SIG-M5 (cell line): ENCODE measurements around the gene EPHA6.

Experiments
- DNase-seq: peaks from one replicate; lab custom pipeline; 2025; lab: John Stamatoyannopoulos, UW

The EPHA6 gene

GRCh38 chr3:97705764-97706163 lies 891.4 kb downstream of the EPHA6 start:
- DNase-seq: no peak

- no peak for DNase-seq
Observed at GRCh38 chr3:97706226-97706625, 891.8 kb downstream of the EPHA6 start.

DNA sequence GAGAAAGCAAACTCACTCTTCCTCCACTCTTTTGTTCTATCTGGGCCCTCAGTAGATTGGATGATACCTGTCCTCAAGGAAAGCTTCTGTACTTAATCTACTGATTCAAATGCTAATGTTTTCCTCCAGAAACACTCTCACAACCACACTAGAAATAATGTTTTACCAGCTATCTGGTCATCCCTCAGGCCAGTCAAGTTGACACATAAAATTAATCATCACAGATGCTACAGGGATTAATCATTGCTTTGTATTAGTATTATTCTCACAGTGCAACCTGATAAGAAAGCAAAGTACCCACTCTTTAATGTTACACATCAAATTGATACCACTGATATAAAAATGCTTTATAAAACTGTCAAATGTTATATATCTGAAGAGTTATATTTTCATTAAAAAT lies 897.3 kb downstream of the EPHA6 start:
- DNase-seq: no peak

DNA sequence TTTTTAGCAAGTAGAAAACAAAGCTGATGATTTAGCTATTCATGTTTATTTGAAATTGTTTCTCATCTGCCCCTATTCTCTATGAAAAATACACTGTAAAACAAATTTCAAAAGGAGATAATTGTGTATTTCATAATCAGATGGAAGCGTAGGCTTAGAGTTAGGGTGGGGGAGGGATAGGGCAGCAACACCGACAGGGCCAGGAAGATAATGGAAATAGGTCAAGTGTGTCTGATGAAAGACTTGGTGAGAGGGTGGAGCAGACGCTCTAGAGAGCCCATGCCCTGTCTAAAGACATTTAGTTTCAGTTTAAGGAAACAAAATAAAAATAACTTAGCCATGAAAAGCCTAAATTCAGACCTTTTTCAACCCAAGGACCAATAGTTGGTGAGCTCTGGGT lies 898.5 kb downstream of the EPHA6 start:
- DNase-seq: no peak

DNA sequence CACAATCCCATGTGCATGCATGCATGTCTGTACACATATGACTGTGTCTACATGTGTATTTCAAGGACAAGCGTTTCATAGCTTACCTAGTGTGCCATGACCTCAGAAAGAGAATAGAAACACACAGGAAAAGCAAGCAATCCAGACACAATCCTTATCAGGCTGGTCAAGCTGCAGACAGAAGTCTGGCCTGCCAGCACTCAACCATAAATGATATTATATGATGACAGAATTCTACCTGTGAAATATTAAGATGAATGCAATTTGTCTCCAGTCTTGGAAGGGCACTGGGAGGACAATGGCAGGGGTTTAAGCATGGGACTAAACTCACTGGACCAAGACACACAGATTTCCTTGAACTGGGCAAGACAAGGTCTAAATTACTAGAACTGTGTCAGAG lies 899.2 kb downstream of the EPHA6 start:
- no peak for DNase-seq

DNA sequence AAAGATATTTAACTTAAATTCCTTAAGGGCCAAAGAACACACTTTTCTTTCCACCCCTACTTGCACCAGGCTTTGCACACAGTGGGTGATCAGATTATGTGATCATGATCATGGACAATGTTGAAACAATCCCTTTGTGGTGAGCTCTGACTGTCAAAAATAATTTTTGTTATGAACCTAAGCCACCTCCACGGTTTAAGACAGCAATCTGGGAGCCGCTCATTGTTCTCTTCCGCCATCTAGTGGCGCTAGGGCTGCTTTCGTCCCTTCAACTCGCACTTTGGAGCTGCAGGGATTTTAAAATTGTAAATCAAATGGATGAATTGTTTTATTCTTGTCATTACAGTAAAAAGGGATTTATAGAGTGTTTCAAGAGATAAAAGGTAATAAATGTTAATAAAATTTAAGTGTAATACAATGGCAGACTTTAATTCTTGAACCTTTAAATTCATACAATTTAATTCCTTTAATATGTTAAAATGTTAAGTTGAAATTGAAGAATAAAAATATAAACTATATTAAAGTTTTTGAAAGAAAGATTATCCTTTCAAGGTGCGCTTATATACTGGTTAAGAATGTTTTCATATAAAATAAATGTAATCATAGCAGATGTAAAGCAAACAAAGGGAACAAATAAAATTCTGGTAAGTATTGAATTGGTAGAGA lies 904.9 kb downstream of the EPHA6 start:
- DNase-seq: no peak

- DNase-seq: no peak
Observed at GRCh38 chr3:97720417-97720816, 906.0 kb downstream of the EPHA6 start.

GRCh38 chr3:97721446-97721845 lies 907.1 kb downstream of the EPHA6 start:
- no peak for DNase-seq

- no peak for DNase-seq
Observed at GRCh38 chr3:97736928-97737327, 922.5 kb downstream of the EPHA6 start.

DNA sequence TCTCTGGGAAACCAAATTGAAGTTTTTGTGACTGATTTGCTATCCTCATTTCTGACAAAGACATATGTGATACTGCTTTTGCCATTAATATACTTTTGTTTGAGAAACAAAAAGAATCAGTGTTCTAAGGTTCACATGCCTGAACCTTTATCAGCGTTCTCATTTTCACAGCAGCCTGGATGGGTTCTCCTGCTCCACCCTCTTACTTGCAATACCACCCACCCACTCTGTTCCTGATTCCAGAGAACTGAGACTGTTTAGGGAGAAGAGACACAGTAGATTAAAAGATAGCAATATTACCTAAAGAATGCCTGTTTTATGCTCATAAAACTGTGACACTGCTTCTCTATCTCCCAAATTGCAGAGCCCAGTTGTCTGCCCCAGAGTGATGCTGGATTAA lies 924.4 kb downstream of the EPHA6 start:
- no peak for DNase-seq

GRCh38 chr3:97742036-97742435 lies 927.6 kb downstream of the EPHA6 start:
- DNase-seq: no peak

- DNase-seq: no peak
Observed at GRCh38 chr3:97744289-97744688, 929.9 kb downstream of the EPHA6 start.

DNA sequence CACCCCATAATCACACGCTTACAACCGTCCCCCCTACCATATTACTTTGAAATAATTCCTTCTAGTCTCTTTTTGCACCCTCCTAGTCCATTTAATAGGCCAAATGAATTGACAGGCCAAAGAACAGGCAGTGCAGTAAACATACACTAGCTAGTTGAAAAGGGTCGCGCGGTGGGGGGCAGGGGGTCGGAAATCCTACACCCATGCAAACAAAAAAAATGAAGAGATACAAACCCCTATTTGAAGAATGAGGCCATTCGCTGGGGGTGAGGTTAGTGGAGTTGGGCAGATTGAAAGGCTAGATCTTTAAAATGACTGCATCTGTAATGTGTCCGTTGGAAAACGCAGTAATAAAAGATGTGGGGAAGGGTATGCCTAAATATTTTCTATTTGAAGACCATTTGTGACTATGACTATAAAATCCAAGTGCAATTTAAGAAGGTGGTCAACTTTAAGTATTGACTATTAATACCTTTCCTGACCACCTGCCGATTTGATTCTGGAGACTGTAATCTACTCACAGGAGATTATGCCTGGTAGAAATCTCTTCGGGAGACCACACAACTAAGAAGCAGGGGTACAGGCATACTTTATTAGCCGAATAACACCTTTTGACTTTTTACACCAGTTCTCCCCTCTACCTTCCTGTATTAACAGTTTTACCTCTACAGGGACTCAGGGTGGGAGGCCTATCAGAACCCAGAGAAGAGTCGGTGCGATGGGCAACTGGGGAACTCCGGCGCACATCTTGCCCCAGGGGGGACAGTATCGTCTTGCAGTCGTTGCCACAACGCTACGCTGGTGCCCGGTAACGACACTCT lies 949.4 kb downstream of the EPHA6 start:
- no peak for DNase-seq

- DNase-seq: peak; percentile 33
Observed at GRCh38 chr3:97764407-97765238, 950.2 kb downstream of the EPHA6 start, which contains the start of gene ARL6. Gene ARL6 (plus strand): TSS chr3:97764758. CDS start chr3:97768108, 3,350 bp downstream.

DNA sequence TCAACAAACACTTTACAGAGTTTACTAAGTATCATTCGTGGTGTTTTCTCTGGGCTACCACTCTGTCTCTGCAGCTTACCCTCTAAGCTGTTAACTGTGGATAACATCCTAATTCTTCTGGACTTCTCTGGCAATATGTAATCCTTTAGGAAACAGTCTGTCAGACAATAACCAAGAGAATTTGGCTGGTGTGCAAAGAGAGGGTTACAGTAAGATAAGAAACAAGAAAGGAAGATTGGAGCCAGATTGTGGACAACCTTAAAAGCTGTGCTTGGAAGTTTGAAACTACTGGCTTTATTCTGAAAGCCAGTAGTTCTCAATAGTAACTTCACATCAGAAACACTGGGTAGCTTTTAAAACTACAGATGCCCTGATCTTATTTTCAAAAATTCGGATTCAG lies 950.9 kb downstream of the EPHA6 start:
- no peak for DNase-seq

- DNase-seq: no peak
Observed at GRCh38 chr3:97772926-97773325, 958.5 kb downstream of the EPHA6 start.

DNA sequence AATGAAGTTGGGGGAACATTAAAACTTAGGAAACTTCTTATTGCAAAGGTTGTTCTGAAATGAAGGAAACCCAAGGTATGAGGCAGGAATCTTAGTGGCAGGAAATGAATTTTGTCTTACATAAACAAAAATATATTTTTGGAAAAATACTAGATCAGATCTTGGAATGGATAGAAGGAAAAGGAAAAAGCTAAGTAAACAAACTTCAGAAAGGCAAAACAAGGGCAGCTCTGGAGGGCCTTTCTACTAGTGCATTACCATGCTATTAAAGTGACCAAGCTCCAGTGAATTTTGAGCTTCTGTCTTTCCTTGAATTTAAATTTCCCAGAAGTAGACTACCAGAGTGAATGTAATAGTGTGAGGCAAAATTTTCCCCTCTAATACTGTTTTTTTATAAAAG lies 963.8 kb downstream of the EPHA6 start:
- DNase-seq: no peak

DNA sequence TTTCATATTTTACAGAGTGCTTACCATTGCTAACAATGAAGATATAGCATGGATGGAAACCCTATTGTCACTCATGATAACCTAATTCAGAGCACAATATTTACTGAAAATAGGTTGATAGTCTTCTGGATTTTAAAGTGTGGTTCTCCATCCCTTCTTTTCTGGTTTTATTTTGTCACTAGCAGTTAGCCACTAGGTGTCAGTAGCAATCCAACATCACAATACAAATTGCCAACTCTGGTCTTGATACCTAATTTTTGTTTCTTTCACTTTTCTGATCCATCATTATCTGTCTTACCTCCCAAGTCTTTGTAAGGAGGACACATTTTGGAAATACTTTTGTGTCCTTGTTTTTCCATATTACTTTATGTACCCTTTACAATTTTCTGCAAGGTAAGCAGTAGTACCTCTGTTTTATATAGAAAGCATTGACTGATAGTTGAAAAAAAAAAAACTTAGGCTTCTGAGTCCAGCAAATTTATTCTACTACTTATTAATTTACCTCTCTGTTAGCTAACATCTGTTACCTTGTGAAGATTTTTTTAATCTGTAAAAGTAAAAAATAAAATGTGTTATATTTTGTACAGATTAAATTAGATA lies 979.1 kb downstream of the EPHA6 start:
- DNase-seq: no peak

DNA sequence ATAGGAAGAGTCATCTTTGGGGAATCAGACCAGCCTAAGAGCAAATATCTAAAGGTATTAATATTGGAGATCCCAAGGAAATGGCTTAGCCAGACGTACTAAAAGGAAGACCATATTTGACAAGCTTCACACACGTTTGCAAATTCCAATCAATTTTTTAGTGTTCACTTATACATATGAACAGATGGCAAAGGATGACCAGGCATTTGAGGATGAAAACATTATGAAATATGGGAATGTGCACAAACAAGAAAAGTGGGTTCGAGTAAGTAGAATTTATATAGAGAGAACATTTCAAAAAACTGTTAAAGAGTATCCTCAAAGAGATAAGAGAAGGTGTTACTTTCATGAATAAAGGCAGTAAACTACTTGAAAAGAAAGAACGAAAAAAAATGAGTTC lies 981.6 kb downstream of the EPHA6 start:
- DNase-seq: no peak
